GM10847 (cell line): ENCODE data around the gene TMEM132D.

Experiments used
- POLR2A ChIP-seq: IDR thresholded peaks from 2 replicates; pipeline ENCODE4 v1.6.1; 2011; ENCODE audit not compliant: insufficient read length; ENCODE audit errors: extremely low read depth

Gene TMEM132D

DNA sequence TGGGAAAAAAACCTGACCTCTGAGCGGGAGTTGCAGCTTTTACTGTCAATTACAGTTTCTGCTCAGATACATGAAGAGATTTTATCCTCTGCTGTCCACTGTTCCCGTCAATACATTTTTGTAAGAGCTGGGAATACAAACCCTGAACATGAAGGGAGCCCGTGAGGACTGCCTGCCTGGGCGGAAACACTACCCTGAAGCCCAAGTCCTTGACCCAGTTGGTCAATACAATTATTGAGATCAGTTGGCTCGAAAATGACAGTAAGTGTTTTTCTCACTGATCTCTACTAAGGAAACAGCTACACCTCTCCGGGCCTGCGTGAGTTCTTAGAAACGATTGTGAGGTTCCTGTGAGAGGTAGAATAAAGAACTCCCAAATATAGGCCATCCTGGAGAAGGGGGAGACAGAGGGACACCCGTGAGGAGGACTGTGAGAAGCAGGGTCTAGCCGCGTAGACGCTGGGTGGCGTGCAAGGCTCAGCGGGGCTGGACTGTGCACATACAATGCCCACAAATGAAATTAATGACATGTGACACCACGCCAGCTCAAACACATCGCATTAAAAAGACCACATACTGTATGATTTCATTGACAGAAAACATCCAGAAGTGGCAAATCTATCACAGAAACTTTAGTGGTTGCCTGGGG, 509.5 kb downstream of the TMEM132D start:
- TF ChIP-seq POLR2A: no peak

GRCh38 chr12:129393357-129393937, 510.4 kb downstream of the TMEM132D start:
- no peak for TF ChIP-seq POLR2A

DNA sequence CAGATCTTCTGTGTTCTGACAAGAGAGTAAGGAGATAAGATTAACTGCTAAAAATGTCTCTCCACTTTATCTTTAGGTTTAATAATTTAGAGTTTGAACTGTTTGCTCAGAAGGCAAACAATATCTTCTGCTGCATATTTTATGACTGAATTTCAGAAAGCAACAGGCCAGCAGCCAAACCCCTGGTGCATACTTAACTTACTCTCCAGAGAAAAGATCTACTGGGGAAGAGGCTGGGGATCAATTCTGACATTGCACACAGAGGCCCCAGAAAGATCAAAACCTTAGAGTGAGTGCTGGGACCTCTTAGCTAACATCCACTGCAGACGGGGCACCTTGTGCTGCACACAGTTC, 518.2 kb downstream of the TMEM132D start:
- no peak for TF ChIP-seq POLR2A

DNA sequence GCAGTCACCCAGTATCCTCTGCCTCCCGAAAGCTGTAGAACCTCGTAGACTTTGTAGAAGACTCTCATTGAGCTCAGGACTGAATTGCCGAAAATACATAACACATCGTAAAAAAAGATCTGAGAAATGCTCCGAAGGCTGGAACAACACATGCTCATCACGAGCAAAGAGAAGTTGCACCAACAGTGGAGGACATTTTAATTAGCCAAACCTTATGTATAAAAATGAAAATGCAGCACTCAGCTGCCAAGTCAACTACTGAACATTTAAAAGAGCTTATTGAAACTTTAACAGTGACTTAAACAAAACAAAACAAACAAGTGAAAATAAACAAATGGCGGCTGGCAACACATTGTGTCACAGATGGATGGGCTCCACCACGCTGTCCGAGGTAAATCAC, 519.9 kb downstream of the TMEM132D start:
- TF ChIP-seq POLR2A: no peak

GRCh38 chr12:129381715-129382114, 522.1 kb downstream of the TMEM132D start:
- TF ChIP-seq POLR2A: no peak

GRCh38 chr12:129379076-129379804, 524.6 kb downstream of the TMEM132D start:
- TF ChIP-seq POLR2A: no peak

GRCh38 chr12:129378496-129378895, 525.3 kb downstream of the TMEM132D start:
- TF ChIP-seq POLR2A: no peak

DNA sequence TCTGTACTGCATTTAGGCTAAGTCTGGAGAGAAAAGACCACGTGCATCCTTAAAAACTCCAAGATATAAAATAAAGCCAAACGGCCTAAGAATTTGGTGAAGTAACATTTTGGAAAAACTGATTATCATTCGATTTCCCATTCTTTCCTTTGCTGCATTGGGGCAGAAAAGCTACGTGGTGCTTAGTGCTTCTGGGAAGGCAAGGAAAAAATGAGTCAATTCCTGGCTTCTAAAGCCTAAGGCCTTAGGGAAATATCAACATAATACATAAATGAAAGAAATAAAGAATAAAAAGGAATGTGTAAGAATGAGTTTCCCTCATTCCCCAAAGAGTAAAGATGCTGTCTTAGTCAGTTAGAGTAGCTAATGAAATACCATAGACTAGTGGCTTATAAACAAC, 530.1 kb downstream of the TMEM132D start:
- no peak for TF ChIP-seq POLR2A

DNA sequence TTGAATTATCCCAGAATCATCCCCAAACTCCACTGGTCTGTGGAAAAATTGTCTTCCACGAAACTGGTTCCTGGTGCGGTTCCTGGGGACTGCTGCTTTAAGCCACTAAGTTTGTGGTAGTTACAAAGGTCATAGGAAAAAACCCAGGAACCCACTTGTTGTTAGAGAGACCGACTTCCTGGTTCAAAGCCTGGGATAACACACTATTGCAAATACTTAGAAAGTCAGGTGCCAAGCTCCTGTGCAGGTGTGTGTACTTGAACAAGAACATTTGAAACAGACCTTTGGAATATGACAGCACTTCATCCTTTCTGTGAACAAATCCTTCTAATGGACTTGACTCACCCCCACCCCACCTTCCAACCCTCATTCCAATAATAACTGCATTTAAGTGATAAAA, 530.9 kb downstream of the TMEM132D start:
- TF ChIP-seq POLR2A: no peak

DNA sequence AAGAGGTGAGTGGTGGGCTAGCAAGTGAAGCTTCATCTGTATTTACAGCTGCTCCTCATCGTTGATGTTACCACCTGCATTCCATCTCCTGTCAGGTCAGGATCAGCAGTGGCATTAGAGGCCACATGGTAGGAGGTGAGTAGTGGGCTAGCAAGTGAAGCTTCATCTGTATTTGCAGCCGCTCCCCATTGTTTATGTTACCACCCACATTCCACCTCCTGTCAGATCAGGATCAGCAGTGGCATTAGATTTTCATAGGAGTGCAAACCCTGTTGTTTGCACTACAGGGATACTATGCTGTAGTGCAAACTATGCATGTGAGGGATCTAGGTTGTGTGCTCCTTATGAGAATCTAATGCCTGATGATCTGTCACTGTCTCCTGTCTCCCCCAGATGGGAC, 531.5 kb downstream of the TMEM132D start:
- TF ChIP-seq POLR2A: no peak

DNA sequence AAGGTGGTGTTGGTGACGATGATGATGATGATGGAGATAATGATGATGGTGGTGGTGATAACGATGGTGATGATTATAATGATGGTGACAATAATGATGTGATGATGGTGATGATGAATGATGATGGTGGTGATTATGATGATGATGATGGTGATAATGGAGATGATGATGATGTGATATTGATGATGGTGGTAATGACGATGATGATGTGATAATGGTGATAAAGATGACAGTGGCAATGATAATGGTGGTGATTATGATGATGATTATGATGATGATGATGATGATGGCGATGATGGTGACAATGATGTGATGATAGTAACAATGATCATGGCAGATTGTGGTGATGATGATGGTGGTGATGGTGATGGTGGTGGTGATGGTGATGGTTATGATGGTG, 532.6 kb downstream of the TMEM132D start:
- no peak for TF ChIP-seq POLR2A

DNA sequence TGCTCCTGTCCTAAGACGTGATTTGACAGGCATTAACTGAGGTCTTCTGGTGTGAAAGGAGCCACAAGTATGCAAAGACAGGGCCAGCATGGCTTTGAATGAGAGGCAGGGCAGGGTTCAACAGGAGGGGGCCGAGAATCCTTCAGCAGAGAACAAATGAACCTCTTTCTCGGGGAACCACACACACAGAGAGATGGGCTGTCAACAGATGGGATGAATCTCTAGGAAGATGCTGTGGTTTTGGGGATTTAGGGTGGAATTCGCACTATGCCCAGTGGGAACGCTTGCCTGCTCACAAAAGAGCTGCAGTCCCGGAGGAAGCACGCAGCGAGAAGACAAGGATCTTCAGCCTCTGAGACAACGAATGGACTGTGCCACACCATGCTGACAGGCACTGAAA, 537.2 kb downstream of the TMEM132D start:
- TF ChIP-seq POLR2A: no peak

DNA sequence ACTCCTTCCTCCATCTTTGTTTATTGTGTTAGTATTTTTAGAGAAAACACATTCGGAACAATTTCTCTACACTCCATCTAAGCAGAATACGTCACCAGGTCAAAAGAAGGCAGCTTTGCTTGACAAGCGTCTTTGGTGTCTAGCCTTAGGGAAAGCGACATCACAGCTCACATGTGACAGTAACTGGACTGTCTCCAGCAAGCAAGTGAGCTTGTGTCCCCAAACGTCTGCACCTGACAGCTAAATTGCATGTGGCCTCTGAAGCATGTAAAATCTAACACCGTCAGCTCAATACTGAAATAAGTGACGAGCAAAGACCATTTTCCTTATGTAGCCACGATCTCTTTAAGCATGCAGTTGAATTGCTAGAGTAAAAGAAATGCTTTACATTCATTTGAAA, 540.8 kb downstream of the TMEM132D start:
- no peak for TF ChIP-seq POLR2A

- TF ChIP-seq POLR2A: no peak
Observed at GRCh38 chr12:129357233-129357632, 546.6 kb downstream of the TMEM132D start.

DNA sequence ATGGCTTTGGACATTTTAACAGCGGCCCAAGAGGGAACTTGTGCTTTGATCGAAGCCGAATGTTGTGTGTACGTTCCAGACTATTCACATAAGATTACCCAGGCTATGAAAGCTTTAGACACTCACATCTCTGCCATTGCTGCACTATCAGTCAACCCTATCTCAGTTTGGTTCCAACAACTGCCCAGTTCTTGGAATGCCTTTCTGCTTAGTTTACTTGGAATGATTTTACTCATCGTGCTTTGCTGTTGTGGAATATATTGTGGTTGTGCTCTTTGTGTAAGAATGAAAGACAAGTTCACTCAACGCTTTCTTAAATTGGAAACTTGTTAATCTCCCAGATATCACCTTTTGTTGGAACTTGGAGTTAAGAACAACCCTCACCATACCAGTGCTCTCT, 552.3 kb downstream of the TMEM132D start:
- no peak for TF ChIP-seq POLR2A

GRCh38 chr12:129339336-129339735, 564.5 kb downstream of the TMEM132D start:
- no peak for TF ChIP-seq POLR2A

GRCh38 chr12:129337413-129337812, 566.4 kb downstream of the TMEM132D start:
- no peak for TF ChIP-seq POLR2A

DNA sequence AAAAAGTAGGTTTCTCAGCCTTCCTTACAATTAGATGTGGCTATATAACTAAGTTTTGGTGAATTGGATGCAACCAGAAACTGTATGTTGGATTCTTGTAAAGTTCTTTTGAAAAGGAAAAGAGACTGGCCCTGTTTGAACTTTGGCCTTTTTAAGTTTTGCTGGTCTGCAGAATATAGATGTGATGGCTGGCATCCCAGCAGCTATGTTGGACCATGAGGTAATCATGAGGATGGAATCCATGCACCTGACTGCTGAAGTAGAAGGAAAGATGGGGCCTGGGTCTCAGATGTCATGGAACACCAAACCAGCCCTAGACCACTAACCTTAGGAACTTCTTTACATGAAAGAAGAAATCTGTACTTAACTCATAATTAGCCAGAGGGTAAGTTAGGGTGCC, 568.1 kb downstream of the TMEM132D start:
- TF ChIP-seq POLR2A: no peak
